GM10266 (cell line): ENCODE data around the gene SYNDIG1.

ENCODE experiments used
- DNase-seq: peaks from one replicate; pipeline ENCODE4 v3.0.0; 2012; ENCODE audit errors: extremely low spot score
- CTCF ChIP-seq: IDR thresholded peaks from 2 replicates; pipeline ENCODE4 v1.5.1; 2012; ENCODE audit warnings: mild to moderate bottlenecking, low read depth; ENCODE audit not compliant: control insufficient read depth, insufficient read depth; ENCODE audit errors: missing control alignments

Gene SYNDIG1

DNA sequence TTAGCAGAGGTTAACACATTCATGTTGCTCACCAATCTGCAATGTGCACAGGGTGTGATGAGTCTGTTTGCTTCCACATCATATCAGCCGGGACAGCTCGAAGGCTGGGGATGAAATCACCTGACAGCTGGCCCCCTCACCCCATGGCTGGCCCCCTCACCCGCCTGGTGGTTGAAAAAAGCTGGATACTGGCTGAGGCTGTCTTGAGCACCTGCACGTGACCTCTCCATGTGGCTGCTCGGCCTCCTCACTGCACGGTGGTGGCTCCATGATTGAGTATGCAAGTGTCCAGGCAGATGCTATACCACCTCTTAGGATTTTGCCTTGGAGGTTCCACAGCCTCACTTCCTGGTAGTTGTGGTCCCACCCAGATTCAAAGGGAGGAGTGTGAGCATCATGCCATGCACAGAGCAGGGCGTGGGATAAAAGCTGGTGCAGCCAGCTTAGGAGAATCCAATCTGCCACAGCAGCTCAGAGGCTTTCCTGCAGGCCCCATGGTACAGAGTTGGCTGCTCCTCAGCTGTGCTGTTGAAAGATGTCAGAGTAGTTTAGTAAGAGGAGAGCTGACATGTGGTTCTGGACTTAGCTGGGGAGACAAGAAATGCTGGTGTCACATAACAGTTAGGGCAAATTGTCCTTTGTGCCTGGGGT, 29.6 kb upstream of the SYNDIG1 start:
- no peak for TF ChIP-seq CTCF
- DNase-seq, result no peak

DNA sequence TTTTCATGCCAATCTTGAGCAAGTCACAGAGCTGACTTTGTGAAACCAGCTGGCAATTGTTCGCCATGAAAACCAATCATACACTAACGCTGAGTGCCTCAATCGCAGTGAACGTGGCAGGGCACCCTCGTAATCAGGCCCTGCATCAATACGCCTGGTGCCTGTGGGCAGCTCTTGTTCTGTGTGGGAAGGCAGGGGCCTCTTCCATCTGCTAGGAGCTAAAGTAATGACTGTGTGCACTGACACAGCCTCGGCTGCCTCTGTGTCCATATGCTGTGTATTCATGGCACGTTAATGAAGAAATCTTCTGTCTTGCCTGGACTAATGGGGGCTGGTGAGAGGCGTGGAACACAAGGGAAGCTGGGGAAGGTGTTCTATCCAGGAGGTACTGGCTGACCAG, 27.8 kb upstream of the SYNDIG1 start:
- TF ChIP-seq CTCF, result no peak
- no peak for DNase-seq

GRCh38 chr20:24442909-24443308, 26.5 kb upstream of the SYNDIG1 start:
- no peak for DNase-seq
- TF ChIP-seq CTCF, result no peak

DNA sequence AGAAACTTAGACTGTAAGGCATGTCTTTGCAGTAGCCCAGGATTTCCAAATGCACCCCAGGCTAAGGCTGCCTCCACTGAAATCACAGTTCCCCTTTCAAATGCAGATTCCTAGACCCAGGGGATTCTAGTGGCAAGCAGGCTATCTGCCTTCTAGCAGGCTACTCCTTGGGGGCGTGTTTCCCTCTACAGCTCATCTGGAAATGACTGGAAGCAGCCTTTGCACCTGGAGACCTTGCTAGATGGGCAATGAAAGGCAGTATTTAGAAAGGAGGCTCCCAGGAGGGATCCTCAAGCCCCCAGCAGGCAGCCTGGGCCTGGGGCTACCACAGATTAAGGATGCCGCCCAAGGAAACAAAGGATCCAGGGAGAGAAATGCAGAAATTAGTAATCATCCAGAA, 26.0 kb upstream of the SYNDIG1 start:
- DNase-seq, result no peak

DNA sequence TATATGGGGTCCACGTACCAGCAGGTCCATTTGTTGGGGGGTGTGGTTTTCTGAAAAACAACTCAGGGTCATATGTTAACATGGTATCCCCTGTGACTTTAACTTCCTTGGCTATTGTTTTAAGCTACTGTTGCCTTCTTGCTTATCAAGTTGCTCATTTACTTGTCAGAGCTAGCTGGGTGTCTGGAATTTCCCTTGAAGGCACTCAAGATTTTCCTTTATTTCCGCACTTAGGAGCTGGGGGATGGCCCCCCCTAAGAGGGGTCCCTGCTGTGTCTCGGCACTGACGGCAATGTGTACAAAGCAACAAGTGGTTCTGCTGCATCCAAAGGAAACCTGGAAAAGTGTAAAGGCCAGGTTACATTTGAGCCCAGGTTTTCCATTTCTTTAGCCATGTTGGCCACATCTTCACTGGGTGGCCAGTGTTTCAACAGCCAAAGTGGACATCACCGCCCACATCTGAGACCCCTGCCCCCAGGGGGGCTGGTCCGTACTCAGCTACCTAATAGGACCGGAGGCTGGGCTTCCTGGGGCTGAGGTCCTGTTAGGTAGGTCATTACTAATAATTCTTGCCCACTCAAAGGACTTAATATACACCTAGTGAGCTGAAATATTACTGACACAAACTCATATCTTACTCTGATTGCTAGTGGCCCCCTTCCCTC, 24.8 kb upstream of the SYNDIG1 start:
- no peak for TF ChIP-seq CTCF
- DNase-seq, result no peak

More for the DNA sequence above, 26.0 kb upstream of the SYNDIG1 start:
- no peak for TF ChIP-seq CTCF

DNA sequence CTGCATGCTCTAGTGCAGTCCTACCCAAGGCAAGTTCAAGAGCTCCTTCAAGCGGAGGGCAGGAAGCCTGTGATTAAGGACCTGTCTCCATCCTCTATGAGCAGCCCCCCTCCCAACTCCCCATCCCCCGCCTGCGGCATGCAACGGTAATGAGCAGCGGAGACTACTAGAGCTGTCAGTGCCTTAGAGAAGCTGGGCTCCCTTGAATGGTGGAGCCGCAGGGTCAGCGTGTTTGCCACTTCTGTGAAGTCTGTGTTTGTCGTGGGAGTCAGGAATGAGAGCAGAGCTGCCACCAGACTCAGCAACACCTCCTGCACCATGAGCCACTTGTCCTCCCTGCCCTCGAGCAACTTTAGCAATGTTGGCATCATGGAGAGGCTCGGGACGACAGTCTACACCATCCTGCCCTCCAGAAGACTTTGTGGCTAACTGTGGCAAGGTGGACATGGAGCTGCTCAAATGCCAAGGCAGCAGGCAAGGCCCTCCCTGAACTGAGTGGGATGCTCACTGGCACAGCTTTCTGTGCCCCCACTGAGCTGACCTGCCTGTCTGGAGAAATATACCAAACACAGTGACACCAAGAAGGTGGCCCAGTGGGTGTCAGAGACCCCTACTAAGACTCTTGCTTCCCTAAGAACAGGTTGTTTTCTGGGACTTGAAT, 23.8 kb upstream of the SYNDIG1 start:
- TF ChIP-seq CTCF, result no peak

GRCh38 chr20:24446811-24447210, 22.6 kb upstream of the SYNDIG1 start:
- DNase-seq, result no peak

More for the DNA sequence above, 23.8 kb upstream of the SYNDIG1 start:
- DNase-seq, result no peak

More at GRCh38 chr20:24446811-24447210, 22.6 kb upstream of the SYNDIG1 start:
- TF ChIP-seq CTCF, result no peak
